Mammary epithelial cell (primary cell): ENCODE results near the gene CDKAL1.

Experiments
- EZH2 ChIP-seq: IDR thresholded peaks from 2 replicates; pipeline ENCODE4 v1.6.1; 2012; ENCODE audit warnings: low read length, inconsistent platforms, borderline replicate concordance
- TF ChIP-seq, protein P1 (sequence below), 2 donors: IDR thresholded peaks in 1 of 2; conservative IDR thresholded peaks in 1 of 2; 2 replicates each; pipeline ENCODE4 v1.5.1; 2011 to 2012; ENCODE audit warnings: inconsistent platforms in 2 of 2, low read length in 2 of 2, mild to moderate bottlenecking in 2 of 2, control low read depth in 1 of 2, low read depth in 1 of 2; ENCODE audit not compliant: insufficient read depth in 1 of 2; ENCODE audit errors: extremely low read depth in 1 of 2

DNA sequence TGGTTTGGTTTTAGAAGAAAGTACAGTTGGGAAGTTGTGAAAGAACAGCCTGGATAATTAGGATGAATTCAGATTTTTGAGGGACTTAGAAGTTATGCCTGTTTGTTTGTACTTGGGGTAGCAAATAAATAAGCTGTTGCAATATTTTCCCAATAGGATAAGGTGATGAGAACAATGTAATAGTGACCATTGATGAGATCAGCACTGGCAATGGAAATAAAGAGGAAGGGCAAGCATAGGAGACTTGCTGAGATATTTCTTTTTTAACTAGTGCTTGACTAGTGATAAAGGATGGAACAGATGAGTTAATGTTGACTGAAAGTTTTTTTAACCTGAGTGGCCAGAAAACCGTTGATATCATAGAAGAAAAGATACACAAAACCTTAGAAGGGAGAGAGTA lies 498.8 kb downstream of the CDKAL1 start:
- TF ChIP-seq, protein P1, sequence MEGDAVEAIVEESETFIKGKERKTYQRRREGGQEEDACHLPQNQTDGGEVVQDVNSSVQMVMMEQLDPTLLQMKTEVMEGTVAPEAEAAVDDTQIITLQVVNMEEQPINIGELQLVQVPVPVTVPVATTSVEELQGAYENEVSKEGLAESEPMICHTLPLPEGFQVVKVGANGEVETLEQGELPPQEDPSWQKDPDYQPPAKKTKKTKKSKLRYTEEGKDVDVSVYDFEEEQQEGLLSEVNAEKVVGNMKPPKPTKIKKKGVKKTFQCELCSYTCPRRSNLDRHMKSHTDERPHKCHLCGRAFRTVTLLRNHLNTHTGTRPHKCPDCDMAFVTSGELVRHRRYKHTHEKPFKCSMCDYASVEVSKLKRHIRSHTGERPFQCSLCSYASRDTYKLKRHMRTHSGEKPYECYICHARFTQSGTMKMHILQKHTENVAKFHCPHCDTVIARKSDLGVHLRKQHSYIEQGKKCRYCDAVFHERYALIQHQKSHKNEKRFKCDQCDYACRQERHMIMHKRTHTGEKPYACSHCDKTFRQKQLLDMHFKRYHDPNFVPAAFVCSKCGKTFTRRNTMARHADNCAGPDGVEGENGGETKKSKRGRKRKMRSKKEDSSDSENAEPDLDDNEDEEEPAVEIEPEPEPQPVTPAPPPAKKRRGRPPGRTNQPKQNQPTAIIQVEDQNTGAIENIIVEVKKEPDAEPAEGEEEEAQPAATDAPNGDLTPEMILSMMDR (conservative IDR thresholded peaks at IDR 0.05 in 1 of 2, IDR thresholded peaks at IDR 0.05 in 1 of 2; ENCODE audit: extremely low read depth in 1 of 2, insufficient read depth in 1 of 2, low read depth in 1 of 2, low read length in 2 of 2), result no peak
- TF ChIP-seq EZH2, result no peak
